Kidney (tissue), 14 donors: ENCODE measurements around the gene STX16. TPM values are rescaled to one million over a fixed set of nuclear protein-coding genes. Genes with fewer than 3 reads are reported as not detected.

Experiments
- DNase-seq, 5 donors: peaks; one replicate each; pipeline ENCODE4 v3.0.0-alpha.2; 2013 to 2020
- FAIRE-seq: peaks from 2 replicates; lab custom pipeline; 2012; peaks lifted over from hg19 to GRCh38; lab: Jason Lieb, UNC
- H3K27ac ChIP-seq, 2 donors: one replicate each; pipeline ENCODE4 v1.7.0; 2013; ENCODE audit warnings: low read depth in 2 of 2, low read length in 2 of 2, inconsistent platforms in 1 of 2
- H3K27me3 ChIP-seq: one replicate; pipeline ENCODE4 v1.7.1; 2013; ENCODE audit warnings: low read length, inconsistent platforms; ENCODE audit not compliant: control insufficient read depth, insufficient read depth
- H3K36me3 ChIP-seq, 3 donors: one replicate each; pipeline versions ENCODE4 v1.7.0 to v1.7.1; 2013; ENCODE audit warnings: low read length in 3 of 3, control low read depth in 1 of 3, inconsistent platforms in 1 of 3; ENCODE audit not compliant: insufficient read depth in 3 of 3, control insufficient read depth in 2 of 3
- H3K4me1 ChIP-seq, 3 donors: one replicate each; pipeline versions ENCODE4 v1.7.0 to v1.7.1; 2013; ENCODE audit warnings: low read length in 3 of 3, inconsistent platforms in 1 of 3, low read depth in 1 of 3; ENCODE audit not compliant: control insufficient read depth in 2 of 3, insufficient read depth in 2 of 3
- H3K4me3 ChIP-seq, 3 donors: one replicate each; pipeline versions ENCODE4 v1.7.0 to v1.8.1; 2013; ENCODE audit warnings: low read length in 3 of 3, control low read depth in 1 of 3, inconsistent platforms in 1 of 3
- H3K9ac ChIP-seq, 3 donors: one replicate each; pipeline versions ENCODE4 v1.7.0 to v1.7.1; 2013; ENCODE audit warnings: low read length in 3 of 3, control low read depth in 1 of 3, inconsistent platforms in 1 of 3
- H3K9me3 ChIP-seq, 3 donors: one replicate each; pipeline versions ENCODE4 v1.7.0 to v1.7.1; 2013; ENCODE audit warnings: low read length in 3 of 3, control low read depth in 1 of 3, inconsistent platforms in 1 of 3; ENCODE audit not compliant: control insufficient read depth in 2 of 3, insufficient read depth in 1 of 3
- CTCF ChIP-seq: IDR thresholded peaks from 3 replicates; pipeline ENCODE4 v1.5.1; 2012; ENCODE audit warnings: mild to moderate bottlenecking, moderate library complexity, borderline replicate concordance; ENCODE audit not compliant: insufficient read depth; ENCODE audit errors: extremely low read depth
- intact Hi-C: fragments of 100-400 bp; cut with DNase I; formaldehyde crosslinking; loops from one replicate; pipeline ENCODE4 v1.11.1; 2022
- polyA plus RNA-seq: library from polyadenylated mRNA; stranded (reverse); fragments of 350-450 nt; fragmentation: Illumina TruSeq; extraction: RNeasy Lipid Tissue Mini Kit (QIAGEN cat#74804); gene quantifications from one replicate; pipeline ENCODE4 v1.2.3, GENCODE V29; 2014; ENCODE audit warnings: low read depth, low replicate concordance; ENCODE audit not compliant: insufficient read depth
- total RNA-seq: library from RNA; stranded (reverse); fragmentation: NEBNext Ultra II Directional; extraction: Animal tissue kit (Norgen Biotek cat#: 25700); gene quantifications from one replicate; pipeline ENCODE4 v1.2.1, GENCODE V29; 2021
- donor health status: control.
- donor health status: control.
- donor health status: control.
- donor health status: control.
- donor health status: control.
- donor health status: DM: yes; HTN: yes; CAD: no.
- donor health status: Normal renal cell carcinoma (clear cell type).

Gene STX16
- total and polyA plus RNA-seq, 2 donors from 2014 or later, result 20.6 to 60.7 TPM

DNA sequence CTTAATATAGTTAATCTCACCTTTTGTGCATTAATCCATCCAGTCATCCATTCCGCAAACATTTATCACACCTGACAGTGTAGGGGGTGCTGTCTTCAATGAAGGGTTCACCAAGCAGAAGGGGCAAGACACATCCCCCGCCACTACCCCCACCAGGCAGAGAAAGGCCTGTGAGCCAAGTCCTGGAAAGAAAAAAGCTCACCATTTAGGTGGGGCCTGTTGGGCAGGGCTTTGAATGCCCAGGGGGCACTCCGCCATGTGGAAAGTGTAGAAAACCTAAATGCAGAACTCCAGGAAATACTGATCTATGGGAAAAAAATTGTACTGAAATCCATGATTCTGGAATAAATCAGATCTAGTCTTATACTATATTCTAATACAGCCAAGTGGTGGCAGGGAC, 4.8 kb upstream of the STX16 start:
- DNase-seq (peak in 2 of 5 donors; percentile 25 to 37), FAIRE-seq (no peak)
- H3K9ac ChIP-seq, result no peak overlapping the region
- no peaks in the 10 kb centered on the region for H3K9me3 ChIP-seq
- no peak for TF ChIP-seq CTCF
- H3K36me3 ChIP-seq, result no peaks in the 10 kb centered on the region
- H3K27me3 ChIP-seq, result no peaks in the 10 kb centered on the region
- peaks cover 0 to 2% (median 0%) of the 10 kb centered on the region in 3 donors for H3K4me1 ChIP-seq
- no peak overlapping the region for H3K27ac ChIP-seq
- no peak overlapping the region for H3K4me3 ChIP-seq
- intact Hi-C loops, result no loop called here

- no peak overlapping the region for H3K4me3 ChIP-seq
- no peaks in the 10 kb centered on the region for H3K27me3 ChIP-seq
- H3K27ac ChIP-seq, result peak overlapping the region in 1 of 2 donors; percentile 3
- DNase-seq, result peak in 1 of 5 donors; percentile 30
- TF ChIP-seq CTCF, result no peak
- H3K9ac ChIP-seq, result no peak overlapping the region
- H3K9me3 ChIP-seq, result no peaks in the 10 kb centered on the region
- FAIRE-seq, result no peak
- no peaks in the 10 kb centered on the region for H3K36me3 ChIP-seq
- H3K4me1 ChIP-seq, result peaks cover 0 to 2% (median 0%) of the 10 kb centered on the region in 3 donors
- intact Hi-C loops, result no loop called here
Observed at GRCh38 chr20:58646703-58647102, 4.4 kb upstream of the STX16 start.

DNA sequence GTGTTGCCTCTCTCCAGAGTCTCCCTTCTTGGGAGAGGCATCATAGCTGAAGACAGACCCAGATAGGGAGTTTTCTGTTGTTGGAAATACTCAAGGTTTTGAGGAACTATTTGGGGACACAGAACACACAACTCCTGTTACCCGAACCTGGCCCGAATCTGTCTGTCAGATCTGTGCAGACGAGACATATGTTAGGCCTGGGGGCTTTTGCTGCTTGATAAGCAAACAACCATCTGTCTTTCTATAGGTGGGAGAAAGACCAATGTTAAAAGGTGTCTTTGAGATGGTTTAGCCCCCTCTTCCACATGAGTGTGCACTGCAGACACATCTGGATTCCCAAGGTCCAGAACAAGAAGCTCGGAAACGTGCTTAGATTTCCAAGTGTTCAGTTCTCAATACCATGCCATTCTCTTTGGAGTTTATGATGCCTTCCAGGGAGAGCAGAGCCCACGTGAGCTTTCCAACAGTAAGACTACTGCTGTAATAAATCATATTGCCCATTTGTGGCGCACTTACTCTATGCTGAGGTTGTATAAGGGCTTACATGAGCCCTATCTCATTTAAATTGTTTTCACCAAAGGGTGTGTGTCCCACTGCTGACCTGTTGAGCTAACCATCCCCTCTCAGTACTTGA, 3.8 kb upstream of the STX16 start:
- Histone ChIP-seq H3K27me3 (no peaks in the 10 kb centered on the region), H3K9ac (no peak overlapping the region), H3K4me3 (no peak overlapping the region), H3K9me3 (no peaks in the 10 kb centered on the region), H3K4me1 (peaks cover 0 to 2% (median 0%) of the 10 kb centered on the region in 3 donors), H3K27ac (peak overlapping the region in 1 of 2 donors; percentile 80), H3K36me3 (no peaks in the 10 kb centered on the region)
- no peak for TF ChIP-seq CTCF
- DNase-seq, result peak in 2 of 5 donors; percentile 1 to 17
- FAIRE-seq, result no peak
- intact Hi-C loops, result no loop called here
